GM21526 (cell line): ENCODE results near the gene TCF7L1.
"Not testable (repeated sequence)": the region's sequence is repeated elsewhere in the genome, so short reads cannot be mapped to it uniquely, and the experiment has no call there.

Source experiments
- ATAC-seq: cut with Tn5 transposase; IDR thresholded peaks from one replicate; pipeline ENCODE4 v1.9.1; 2021; ENCODE audit warnings: moderate library complexity; ENCODE audit not compliant: unreplicated experiment, low FRiP score

The TCF7L1 gene, protein sequence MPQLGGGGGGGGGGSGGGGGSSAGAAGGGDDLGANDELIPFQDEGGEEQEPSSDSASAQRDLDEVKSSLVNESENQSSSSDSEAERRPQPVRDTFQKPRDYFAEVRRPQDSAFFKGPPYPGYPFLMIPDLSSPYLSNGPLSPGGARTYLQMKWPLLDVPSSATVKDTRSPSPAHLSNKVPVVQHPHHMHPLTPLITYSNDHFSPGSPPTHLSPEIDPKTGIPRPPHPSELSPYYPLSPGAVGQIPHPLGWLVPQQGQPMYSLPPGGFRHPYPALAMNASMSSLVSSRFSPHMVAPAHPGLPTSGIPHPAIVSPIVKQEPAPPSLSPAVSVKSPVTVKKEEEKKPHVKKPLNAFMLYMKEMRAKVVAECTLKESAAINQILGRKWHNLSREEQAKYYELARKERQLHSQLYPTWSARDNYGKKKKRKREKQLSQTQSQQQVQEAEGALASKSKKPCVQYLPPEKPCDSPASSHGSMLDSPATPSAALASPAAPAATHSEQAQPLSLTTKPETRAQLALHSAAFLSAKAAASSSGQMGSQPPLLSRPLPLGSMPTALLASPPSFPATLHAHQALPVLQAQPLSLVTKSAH

DNA sequence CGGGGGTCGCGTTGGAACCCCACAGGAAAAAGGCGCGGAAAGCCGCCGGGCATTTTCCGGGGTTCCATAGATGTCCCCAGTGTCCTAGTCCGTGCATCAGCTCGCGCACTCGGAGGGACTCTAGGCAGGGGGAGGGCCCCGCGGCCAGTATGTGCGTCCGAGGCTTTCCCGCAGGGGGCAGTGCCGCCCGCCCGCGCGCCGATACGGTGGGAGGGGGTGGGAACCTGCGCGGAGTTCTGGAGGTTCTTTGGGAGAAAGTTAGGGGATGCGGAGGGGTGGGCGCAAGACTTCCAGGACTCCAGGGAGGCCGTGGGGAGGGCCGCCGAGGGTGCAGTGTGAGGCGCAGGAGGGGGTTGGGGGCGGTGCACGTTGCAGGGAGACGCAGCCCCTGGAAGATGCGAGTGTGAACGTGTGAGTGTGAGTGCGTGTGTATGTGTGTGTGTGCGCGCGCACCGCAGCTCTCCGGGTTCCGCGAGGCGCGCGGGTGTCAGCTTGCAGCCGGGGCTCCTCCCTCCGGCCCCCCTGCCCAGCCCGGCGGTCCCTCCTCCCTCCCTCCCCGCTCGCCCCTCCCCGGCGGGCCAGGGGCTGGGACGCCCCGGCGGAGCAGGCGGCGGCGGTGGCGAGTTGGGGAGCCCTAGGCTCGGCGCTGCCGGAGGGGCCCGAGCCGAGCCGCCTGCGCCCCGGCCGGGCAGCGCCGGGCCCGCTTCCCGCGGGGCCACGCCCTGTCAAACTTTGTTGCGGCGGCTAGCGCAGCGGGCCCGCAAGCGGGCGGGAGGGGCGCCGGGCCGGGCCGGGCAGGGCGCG is at the start of gene TCF7L1:
TSS of gene TCF7L1 (plus strand) at position 559 of the 804 bp plus-strand sequence. CDS start 293 bp downstream, outside the sequence.
- ATAC-seq: no peak

DNA sequence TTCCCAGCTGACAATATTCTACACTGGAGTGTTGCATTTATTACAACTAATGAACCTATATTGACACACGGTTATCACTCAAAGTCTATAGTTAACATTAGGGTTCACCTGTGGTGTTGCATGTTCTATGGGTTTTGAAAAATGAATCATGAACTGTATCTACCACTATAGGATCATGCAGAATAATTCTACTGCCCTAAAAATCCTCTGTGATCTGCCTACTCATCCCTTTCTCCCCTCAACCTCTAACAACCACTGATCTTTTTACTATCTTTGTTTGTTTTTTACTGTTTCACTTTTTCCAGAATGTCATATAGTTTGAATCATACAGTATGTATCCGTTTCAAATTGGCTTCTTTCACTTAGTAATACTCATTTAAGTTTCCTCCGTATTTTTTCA is 47.6 kb upstream of the TCF7L1 start:
- ATAC-seq: no peak

DNA sequence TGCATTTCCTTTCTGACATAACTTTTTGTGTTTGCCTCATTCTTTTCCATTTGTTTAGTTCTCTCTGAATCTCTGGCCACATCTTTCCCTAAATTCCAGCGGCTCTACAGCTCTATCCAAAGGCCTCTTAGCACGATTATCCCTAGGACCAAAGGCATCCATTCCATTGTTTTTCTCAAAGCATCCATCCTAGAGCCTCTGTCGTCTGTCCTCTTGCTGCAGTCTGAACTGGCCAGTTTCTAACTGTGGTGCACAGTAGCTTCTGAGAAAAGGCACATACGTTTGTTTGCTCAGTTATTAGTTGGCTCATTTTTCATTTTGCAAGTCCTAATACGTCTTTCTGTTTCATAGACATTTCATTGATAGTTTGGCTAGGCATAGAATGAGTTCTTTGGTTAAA is 45.7 kb upstream of the TCF7L1 start:
- no peak for ATAC-seq

DNA sequence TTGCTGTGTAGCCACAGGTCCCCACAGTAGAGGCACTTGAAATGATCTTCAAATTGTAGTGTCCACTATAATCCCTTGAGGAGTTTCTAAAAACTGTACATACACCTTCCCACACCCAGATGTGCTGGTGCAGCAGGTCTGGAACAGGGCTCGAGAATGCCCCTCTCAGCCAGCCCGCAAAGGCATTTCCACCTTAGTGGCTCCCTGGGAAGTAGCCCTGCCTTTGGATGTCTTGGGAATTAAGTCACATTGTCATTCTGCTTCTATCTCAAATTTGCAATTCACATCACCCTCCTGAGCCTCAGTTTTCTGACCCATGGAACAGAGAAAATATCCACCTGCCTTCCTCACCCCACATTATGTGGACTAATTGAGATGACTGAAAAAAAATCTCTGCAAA is 44.3 kb upstream of the TCF7L1 start:
- ATAC-seq: no peak

DNA sequence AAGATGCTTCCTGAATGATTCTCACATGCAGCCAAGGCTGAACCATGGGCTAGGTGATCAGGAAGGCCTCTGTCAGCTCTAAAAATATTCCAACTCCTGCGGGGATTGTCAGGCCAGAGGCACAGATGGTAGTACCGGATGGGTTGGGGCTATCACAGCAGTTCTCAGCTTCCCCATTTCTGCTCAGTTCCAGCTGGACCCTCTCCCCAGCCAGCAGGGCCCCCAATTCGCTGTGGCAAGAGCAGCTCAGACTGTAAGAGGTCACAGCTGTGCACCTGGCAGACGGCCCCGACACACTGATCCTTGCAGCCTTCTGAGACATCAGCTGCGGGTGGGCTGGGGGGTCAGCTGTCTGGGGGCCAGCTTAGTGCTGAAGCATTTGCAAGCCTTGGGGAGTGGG is 43.6 kb upstream of the TCF7L1 start:
- no peak for ATAC-seq

DNA sequence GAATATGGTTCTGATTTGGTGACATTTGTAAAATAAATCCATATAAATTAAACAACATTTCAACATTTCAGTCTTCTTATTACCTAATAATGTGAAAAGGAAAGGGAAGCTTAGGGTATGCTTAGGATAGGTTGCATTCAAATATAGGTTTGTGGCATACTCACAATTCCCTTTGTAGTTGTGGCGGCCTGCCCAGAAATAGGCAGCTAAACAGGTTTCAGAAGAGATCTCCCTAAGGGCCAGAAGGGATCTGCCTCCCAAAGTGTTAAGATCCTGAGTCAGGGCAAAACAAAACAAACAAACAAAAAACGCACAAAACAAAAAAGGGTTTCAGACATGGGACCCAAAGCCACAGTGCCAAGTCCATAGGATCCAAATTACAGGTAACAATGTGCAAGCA is 41.4 kb upstream of the TCF7L1 start:
- no peak for ATAC-seq

DNA sequence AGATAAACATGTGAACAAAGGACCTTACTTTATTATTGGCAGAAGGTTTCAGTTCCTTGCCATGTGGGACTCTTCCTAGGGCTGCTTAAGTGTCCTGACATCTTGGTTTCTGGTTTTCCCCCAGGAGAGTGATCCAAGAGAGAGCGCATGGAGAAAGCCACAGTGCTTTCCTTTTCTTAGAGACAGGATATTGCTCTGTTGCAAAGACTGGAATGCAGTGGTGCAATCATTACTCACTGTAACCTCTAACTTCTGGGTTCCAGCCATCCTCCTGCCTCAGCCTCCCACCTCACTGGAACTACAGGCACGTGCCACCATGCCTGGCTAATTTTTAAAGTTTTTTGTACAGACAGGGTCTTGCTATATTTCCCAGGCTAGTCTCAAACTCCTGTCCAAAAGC is 38.1 kb upstream of the TCF7L1 start:
- ATAC-seq: no peak

DNA sequence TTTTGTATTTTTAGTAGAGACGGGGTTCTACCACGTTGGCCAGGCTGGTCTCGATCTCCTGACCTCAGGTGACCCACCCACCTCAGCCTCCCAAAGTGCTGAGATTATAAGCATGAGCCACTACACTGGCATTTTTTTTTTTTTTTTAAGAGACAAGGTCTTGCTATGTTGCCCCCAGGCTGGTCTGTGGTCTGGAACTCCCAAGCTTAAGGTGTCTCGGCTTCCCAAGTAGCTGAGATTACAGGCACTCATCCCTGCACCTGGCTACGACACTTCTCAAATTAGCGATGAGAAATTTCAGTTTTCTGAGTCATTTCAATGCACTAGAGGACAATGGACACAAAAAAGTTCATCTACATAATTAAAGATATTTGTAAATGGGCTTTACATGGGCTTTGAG is 36.6 kb upstream of the TCF7L1 start:
- ATAC-seq: no peak

DNA sequence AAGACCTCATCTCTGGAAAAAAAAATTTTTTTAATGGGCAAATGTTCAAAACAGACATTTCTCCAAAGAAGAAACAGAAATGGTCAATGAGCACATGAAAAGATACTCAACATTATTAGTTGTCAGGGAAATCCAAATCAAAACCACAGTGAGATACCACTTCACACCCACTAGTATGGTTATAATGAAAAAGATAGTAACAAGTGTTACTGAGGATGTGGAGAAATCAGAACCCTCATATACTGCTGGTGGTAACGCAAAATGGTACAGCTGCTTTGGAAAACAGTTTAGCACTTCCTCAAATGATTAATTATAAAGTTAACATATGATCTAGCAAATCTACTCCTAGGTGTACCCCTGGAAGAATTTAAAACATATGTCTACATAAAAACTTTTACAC is 29.0 kb upstream of the TCF7L1 start:
- ATAC-seq: no peak

DNA sequence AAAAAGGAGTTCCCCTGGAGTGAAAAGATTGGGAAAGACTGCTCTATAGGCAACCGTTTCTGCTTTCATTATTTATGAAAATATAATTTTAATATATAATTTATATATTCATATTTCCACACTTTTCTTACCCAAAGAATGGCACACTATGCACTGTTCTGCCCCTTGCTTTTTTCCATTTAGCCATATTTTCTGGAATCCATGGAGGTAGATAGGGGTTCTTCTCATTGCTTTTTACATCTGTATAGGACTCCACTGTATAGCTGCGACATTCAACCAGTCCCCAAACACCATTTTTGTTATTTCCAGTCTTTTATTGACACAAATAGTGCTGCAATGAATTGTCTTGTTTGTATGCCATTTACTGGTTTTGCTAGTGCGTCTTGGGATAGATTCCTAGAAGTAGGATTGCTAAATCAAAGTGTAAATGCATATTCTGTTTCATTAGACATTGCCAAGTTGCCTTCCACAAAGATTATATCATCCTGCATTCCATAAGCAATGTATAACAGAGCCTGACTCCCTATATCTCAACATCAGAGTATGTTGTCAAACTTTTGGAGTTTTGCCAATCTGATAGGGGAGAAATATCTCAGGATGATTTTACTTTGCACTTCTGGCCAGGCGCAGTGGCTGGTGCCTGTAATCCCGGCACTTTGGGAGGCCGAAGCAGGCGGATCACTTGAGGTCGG is 26.6 kb upstream of the TCF7L1 start:
- ATAC-seq: no peak

DNA sequence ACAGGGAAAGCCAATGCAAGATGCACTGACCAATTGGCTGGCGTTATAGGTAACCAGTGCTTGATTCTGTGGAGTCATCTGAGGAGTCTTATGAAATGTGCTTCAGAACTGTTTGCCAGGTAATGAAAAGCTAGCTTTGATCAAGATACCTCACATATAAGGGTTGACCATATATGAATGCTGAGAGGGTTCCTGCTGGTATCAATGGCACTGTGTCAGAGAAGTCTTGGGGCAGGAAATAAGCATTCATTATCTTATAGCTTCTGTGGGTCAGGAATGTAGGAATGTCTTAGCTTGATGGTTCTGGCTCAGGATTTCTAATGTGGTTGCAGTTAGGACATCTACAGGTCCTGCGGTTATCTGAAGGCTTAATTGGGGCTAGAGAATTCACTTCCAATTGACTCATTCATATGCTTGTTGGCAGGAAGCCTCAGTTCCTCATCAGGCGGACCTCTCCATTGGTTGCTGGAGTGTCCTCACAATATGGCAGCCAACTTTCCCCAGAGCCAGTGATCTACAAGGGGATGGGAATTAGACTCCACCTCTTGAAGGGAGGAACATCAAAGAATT is 22.1 kb upstream of the TCF7L1 start:
- no peak for ATAC-seq

DNA sequence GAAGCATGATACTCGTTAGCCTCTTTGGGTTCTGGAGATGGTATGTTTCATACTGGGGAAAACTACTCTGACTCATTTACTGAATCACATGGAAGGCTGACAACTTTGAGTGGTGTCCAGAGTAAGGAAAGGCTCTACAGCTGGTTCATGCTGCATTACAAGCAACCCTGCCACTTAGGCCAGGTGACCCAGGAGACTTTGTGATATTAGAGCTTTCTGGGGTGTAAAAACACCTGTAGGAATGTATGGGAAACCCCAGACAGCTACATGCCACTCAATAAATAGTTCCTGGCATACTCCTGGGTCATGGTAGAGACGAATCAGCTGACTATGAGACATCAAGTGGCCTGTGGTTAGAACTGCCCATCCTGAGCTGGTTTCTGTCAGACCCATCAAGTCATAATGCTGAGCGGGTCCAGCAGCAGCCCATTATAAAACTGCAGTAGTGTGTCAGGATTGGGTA is 21.3 kb upstream of the TCF7L1 start:
- no peak for ATAC-seq

DNA sequence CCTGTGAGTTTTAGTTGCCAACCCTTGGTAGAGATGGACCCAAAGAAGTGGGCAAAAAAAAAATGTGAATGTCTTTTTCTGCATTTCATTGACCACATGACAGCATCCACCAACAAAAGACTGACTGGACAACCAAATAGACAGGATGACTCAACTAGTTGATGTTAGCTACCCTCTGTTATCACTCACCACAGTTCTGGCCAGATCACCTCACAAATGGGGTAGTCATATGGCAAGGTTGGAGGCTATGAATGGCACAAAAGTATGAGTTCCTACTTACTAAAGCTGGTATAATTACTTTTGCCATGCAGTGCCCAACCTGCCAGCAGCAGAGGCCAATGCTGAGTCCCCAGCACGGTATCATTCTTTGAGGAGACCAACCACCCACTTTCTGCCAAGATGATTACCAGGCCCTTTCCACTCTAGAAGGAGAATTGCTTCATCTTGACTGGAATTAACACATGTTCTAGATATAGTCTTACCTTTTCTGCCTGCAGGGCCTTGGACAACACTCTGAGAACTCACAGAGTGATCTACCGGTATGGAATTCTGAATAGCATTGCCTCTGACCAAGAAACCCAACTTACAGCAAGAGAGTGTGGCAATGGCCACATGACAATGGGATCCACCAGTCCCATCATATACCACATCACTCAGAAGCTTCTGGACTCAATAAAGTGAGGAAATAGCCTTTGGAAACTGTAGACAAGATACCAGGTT is 20.1 kb upstream of the TCF7L1 start:
- ATAC-seq: no peak

DNA sequence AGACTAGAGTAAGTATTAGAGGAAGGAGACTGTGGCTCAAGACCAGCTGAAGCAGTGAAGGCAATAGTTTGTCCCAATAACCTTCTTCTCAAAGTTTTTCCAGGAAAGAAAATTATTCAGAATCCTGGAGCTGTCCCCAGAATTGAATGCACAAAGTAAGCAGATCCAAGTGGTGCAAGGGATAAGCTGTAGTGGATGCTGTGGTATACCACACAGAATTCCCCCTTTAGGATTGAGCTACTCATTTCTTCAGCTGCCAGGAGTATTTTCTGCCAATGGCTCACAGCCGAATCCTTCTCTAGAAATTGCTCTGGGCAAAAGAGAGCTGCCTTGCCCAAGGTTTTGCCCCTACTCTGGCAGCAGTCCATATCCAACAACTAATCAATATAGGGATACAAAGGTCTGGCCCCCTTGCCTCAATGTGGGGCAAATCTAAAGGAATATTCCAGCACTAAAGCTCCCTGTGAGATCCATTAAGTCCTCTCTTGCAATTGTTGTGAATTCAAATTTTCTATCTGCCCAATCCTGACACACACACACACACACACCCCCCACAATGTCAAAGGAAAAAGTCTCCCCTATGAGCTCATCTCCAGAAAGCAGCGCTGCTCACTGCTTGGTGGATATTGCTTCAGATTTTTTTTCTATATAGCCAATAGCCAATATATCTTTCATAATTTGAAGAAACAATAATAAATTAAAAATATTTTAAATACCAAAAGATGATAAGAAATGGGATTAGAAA is 18.4 kb upstream of the TCF7L1 start:
- no peak for ATAC-seq

DNA sequence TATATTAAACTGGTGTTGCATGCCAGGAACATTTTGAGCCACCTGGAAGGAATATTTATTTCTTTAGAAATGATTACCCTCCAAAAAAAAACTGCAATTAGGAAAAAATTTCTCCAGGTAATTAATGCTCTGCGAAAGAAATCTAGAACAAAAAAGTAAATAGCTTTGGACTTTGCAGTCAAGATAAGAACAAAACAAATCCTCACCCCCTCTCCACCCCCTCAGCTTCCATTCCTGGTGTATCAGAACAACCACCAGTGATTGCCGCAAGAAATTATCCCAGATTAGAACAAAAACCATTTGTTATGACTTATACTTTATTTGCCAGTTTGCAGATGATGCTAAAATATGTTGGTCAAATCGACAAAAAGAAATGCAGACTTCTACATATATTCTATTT is 17.0 kb upstream of the TCF7L1 start:
- no peak for ATAC-seq

DNA sequence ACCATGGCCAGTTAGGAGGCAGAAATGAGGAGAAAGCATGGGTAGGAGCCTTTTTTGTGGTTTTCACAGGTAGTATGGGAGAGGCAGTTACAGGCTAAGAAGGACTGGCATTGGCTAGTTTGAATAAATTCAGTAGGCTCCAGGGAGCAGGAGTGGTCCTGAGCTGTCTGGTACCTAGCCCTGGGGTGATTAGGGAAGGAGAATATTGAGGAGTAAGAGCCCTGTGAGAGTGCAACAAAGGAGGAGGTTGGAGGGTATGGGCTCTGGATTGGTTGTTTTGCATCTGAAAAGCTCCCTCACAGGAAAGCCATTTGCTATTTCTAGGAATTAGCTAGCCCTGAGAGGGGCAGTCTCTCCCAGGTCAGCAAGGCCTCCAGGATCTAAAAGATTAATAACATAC is 13.3 kb upstream of the TCF7L1 start:
- no peak for ATAC-seq

DNA sequence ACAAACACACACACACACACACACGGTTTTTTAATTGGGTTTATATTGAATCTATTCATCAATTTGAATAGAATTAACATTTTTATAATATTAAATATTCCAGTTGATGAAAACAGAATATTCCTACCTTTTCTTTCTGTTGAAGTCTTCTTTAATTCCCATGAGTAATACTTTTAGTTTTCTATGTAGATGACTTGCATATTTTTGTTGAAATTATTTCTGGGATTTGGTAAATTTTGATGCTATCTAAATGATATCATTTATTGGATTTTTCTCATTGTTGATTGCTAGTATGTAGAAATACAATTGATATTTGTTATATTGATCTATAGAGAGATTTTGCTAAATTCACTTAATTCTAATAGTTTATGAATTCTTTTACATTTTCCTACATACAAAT is 12.8 kb upstream of the TCF7L1 start:
- no peak for ATAC-seq

DNA sequence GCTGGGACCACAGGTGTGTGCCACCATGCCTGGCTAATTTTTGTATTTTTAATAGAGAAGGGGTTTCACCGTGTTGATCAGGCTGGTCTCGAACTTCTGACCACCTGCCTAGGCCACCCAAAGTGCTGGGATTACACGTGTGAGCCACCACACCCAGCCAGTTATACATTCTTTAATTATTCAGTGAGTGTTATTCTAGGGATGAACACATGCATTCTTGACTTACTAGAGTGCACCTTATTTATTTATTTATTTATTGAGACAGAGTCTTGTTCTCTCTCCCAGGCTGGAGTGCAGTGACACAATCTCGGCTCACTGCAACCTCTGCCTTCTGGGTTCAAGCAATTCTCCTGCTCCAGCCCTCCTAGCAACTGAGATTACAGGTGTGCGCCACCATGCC is 6.7 kb upstream of the TCF7L1 start:
- not testable (repeated sequence) for ATAC-seq

DNA sequence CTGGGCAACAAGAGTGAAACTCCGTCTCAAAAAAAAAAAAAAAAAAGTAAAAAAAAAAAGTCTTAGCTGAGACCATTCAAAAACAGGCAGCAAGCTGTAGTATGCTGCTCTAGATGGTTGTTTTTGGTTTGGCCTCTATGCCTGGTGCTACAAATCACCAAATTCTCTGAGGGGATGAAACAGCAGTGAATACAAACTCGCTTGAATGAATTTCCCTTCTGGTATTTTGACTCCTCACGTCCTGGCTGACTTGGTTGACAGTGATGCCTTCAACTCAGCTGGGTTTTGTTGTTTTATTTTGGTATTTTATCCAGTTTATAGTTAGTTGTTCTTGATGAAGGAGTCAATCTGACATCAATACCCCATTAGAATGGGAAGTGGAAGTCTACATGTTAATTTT is 3.3 kb upstream of the TCF7L1 start:
- ATAC-seq: no peak
